OCI-LY3 (cell line): ENCODE data around the gene RBBP8NL.

ENCODE experiments used
- EZH2phosphoT487 ChIP-seq: fragments of 200-600 bp; shearing (Covaris generic); IDR thresholded peaks from 2 replicates; pipeline ENCODE4 v1.6.1; 2018; ENCODE audit warnings: antibody characterized with exemption, mixed run types, low read depth
- TF ChIP-seq, protein P1 (sequence below): fragments of 200-600, 300-600 bp; sonication (generic); IDR thresholded peaks from 2 replicates; pipeline ENCODE4 v1.5.1; 2014; ENCODE audit warnings: antibody characterized with exemption, low read length, low read depth

DNA sequence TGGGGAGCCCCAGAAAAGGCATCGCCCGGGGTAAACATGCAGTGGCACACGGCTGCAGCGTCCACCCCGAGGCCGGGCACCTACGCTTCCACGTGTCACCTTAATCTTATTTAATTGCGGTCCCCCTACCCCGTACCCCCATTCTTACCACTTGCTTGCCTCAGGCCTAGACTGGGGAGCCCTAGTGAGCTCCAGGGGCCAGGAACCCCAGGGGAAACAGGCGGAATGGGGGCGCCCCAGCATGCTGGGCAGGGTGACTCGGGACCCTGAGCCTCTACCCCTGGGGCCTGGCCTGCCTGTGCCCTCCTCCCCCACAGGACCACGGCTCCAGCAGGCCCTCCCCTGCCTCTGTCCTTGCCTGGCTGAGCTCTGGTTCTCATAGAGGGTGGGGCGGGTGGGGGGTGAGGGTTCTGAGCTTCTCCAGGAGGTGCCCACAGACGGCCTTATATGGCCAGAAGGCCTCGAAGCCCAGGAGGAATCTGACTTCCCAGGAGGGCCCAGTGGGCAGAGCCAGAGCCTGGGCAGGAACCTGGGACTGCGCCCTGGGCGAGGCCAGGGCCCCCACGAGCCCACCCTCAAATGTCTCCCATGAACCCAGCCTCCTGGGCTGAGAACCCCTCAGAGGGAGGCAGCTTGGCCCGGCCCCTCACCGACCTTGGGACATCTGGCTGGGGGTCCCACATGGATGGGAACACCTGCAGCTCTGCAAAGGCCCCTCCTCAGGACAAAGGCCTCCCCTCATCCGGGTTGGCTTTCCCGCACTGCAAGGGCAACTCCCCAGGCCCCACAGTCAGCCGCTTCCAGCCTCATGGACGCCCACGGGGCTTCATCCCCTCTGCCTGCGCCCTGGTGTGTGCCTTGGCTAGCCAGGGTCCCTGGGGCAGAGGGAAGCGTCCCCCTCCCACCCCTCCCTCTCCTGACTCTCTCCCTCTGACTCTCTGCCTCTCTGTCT is 55.0 kb downstream of the RBBP8NL start:
- TF ChIP-seq, protein P1, sequence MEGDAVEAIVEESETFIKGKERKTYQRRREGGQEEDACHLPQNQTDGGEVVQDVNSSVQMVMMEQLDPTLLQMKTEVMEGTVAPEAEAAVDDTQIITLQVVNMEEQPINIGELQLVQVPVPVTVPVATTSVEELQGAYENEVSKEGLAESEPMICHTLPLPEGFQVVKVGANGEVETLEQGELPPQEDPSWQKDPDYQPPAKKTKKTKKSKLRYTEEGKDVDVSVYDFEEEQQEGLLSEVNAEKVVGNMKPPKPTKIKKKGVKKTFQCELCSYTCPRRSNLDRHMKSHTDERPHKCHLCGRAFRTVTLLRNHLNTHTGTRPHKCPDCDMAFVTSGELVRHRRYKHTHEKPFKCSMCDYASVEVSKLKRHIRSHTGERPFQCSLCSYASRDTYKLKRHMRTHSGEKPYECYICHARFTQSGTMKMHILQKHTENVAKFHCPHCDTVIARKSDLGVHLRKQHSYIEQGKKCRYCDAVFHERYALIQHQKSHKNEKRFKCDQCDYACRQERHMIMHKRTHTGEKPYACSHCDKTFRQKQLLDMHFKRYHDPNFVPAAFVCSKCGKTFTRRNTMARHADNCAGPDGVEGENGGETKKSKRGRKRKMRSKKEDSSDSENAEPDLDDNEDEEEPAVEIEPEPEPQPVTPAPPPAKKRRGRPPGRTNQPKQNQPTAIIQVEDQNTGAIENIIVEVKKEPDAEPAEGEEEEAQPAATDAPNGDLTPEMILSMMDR: no peak
- TF ChIP-seq EZH2phosphoT487: no peak
